GM18498 (cell line): ENCODE measurements around the gene SLF2.

ENCODE experiments used
- ATAC-seq: cut with Tn5 transposase; IDR thresholded peaks from one replicate; pipeline ENCODE4 v1.9.1; 2021; ENCODE audit warnings: mild to moderate bottlenecking, moderate library complexity; ENCODE audit not compliant: unreplicated experiment

The SLF2 gene

GRCh38 chr10:100899171-100899570, 13.6 kb upstream of the SLF2 start:
- ATAC-seq, result no peak

GRCh38 chr10:100901051-100901450, 11.7 kb upstream of the SLF2 start:
- no peak for ATAC-seq

GRCh38 chr10:100902622-100903021, 10.1 kb upstream of the SLF2 start:
- ATAC-seq, result no peak

GRCh38 chr10:100904917-100905316, 7.8 kb upstream of the SLF2 start:
- ATAC-seq, result no peak

GRCh38 chr10:100907175-100907574, 5.6 kb upstream of the SLF2 start:
- ATAC-seq, result no peak

GRCh38 chr10:100907773-100908363, 4.9 kb upstream of the SLF2 start:
- ATAC-seq, result no peak

GRCh38 chr10:100908378-100908777, 4.4 kb upstream of the SLF2 start:
- no peak for ATAC-seq

GRCh38 chr10:100909501-100910263, 3.1 kb upstream of the SLF2 start:
- ATAC-seq, result no peak

- no peak for ATAC-seq
These were observed 1.3 kb upstream of the SLF2 start for GRCh38 chr10:100911472-100911871.

GRCh38 chr10:100912013-100912604, 654 bp upstream of the SLF2 start:
- no peak for ATAC-seq

GRCh38 chr10:100913470-100913865, 705 bp downstream of the SLF2 start:
- no peak for ATAC-seq

- ATAC-seq, result no peak
These were observed 4.3 kb downstream of the SLF2 start for GRCh38 chr10:100917071-100917470.

- no peak for ATAC-seq
These were observed 10.8 kb downstream of the SLF2 start for GRCh38 chr10:100923580-100923979.

- ATAC-seq, result no peak
These were observed 14.5 kb downstream of the SLF2 start for GRCh38 chr10:100927266-100927665.

- no peak for ATAC-seq
These were observed 15.3 kb downstream of the SLF2 start for GRCh38 chr10:100928039-100928438.

GRCh38 chr10:100930368-100930767, 17.6 kb downstream of the SLF2 start:
- no peak for ATAC-seq

GRCh38 chr10:100934084-100934659, 21.4 kb downstream of the SLF2 start:
- no peak for ATAC-seq

GRCh38 chr10:100939763-100940344, 27.1 kb downstream of the SLF2 start:
- ATAC-seq, result no peak

GRCh38 chr10:100942229-100942628, 29.5 kb downstream of the SLF2 start:
- no peak for ATAC-seq

- no peak for ATAC-seq
These were observed 30.7 kb downstream of the SLF2 start for GRCh38 chr10:100943508-100943907.

- no peak for ATAC-seq
These were observed 33.0 kb downstream of the SLF2 start for GRCh38 chr10:100945754-100946153.

- ATAC-seq, result no peak
These were observed 36.2 kb downstream of the SLF2 start for GRCh38 chr10:100948916-100949315.
